GM12865 (cell line): ENCODE measurements around the gene TBC1D8.
A peak's percentile ranks its signal among the peaks of the same experiment; 100 is the strongest.

Experiments
- DNase-seq: peaks from one replicate; pipeline ENCODE4 v3.0.0; 2010; ENCODE audit warnings: low read depth
- H3K4me3 ChIP-seq: 2 replicates; pipeline ENCODE4 v1.5.1; 2011; ENCODE audit warnings: mild to moderate bottlenecking, low read depth, low read length, control low read depth
- CTCF ChIP-seq: IDR thresholded peaks from 2 replicates; pipeline ENCODE4 v1.5.1; 2011; ENCODE audit warnings: low read length, control low read depth, low read depth, inconsistent platforms; ENCODE audit not compliant: insufficient read depth; ENCODE audit errors: missing control alignments

TBC1D8 gene

GRCh38 chr2:101080211-101081068 lies 70.7 kb downstream of the TBC1D8 start:
- H3K4me3 ChIP-seq, result no peak overlapping the region
- no peak for DNase-seq
- TF ChIP-seq CTCF, result no peak

GRCh38 chr2:101076581-101076980 lies 74.6 kb downstream of the TBC1D8 start:
- DNase-seq, result no peak
- TF ChIP-seq CTCF, result no peak
- H3K4me3 ChIP-seq, result no peak overlapping the region

GRCh38 chr2:101064868-101065549 lies 86.2 kb downstream of the TBC1D8 start:
- peak overlapping the region; percentile 33; the same call in 1 of the 2 replicates for H3K4me3 ChIP-seq
- TF ChIP-seq CTCF, result no peak
- DNase-seq, result peak; percentile 73

- H3K4me3 ChIP-seq, result peak overlapping the region; percentile 33
- DNase-seq, result peak; percentile 35
- TF ChIP-seq CTCF, result no peak
Measured at GRCh38 chr2:101064505-101064867, 86.7 kb downstream of the TBC1D8 start.

GRCh38 chr2:101064125-101064502 lies 87.1 kb downstream of the TBC1D8 start:
- DNase-seq, result no peak
- H3K4me3 ChIP-seq, result peak overlapping the region; percentile 33
- TF ChIP-seq CTCF, result no peak

- DNase-seq, result peak; percentile 53
- TF ChIP-seq CTCF, result no peak
- H3K4me3 ChIP-seq, result peak overlapping the region; percentile 33
Measured at GRCh38 chr2:101063352-101064124, 87.6 kb downstream of the TBC1D8 start.
